ENCODE results near the gene DGKG. TPM values are rescaled to one million over a fixed set of nuclear protein-coding genes. Genes with fewer than 3 reads are reported as not detected.

DGKG gene
- total RNA-seq, 6 experiments from 2014 or later = 0.21 to 0.54 (median 0.38) TPM

DNA sequence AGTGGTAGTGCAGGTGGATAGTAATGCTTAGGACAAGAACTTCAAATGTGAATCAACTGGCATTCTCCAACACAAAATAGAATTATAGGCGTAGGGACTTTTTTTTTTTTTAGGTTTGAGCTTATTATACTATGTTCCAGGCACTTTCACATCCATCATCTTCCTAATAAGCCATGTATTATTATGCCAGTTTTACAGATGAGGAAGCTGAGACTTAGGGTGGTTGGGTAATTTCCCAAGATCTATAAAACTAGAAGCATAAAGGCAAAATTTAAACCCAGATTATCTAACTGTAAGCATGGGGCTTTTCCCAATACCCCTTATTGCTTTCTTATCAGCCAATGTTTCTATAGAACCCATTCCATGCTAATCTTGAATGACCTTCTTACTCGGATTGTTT, 178.0 kb downstream of the DGKG start:
- peaks cover 38% of the 10 kb centered on the region for H3K27me3 Mint-ChIP-seq (ENCODE audit: insufficient read depth)
- no peaks in the 10 kb centered on the region for H3K36me3 Mint-ChIP-seq (ENCODE audit: low read depth)
- H3K4me1 Mint-ChIP-seq (ENCODE audit: low read depth) = no peaks in the 10 kb centered on the region
- no peak overlapping the region for H3K4me3 Mint-ChIP-seq
- DNase-seq = no peak
- H3K9me3 Mint-ChIP-seq = no peaks in the 10 kb centered on the region
- TF ChIP-seq, protein P1, sequence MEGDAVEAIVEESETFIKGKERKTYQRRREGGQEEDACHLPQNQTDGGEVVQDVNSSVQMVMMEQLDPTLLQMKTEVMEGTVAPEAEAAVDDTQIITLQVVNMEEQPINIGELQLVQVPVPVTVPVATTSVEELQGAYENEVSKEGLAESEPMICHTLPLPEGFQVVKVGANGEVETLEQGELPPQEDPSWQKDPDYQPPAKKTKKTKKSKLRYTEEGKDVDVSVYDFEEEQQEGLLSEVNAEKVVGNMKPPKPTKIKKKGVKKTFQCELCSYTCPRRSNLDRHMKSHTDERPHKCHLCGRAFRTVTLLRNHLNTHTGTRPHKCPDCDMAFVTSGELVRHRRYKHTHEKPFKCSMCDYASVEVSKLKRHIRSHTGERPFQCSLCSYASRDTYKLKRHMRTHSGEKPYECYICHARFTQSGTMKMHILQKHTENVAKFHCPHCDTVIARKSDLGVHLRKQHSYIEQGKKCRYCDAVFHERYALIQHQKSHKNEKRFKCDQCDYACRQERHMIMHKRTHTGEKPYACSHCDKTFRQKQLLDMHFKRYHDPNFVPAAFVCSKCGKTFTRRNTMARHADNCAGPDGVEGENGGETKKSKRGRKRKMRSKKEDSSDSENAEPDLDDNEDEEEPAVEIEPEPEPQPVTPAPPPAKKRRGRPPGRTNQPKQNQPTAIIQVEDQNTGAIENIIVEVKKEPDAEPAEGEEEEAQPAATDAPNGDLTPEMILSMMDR (IDR thresholded peaks at IDR 0.05) = no peak
- H3K27ac Mint-ChIP-seq = no peak overlapping the region

GRCh38 chr3:186182850-186183249, 179.2 kb downstream of the DGKG start:
- Mint-ChIP-seq H3K4me1 (ENCODE audit: low read depth) (no peaks in the 10 kb centered on the region), H3K27ac (no peak overlapping the region), H3K9me3 (no peaks in the 10 kb centered on the region), H3K36me3 (ENCODE audit: low read depth) (no peaks in the 10 kb centered on the region), H3K4me3 (no peak overlapping the region), H3K27me3 (ENCODE audit: insufficient read depth) (peaks cover 37% of the 10 kb centered on the region)
- TF ChIP-seq, protein P1 (IDR thresholded peaks at IDR 0.05) = no peak
- DNase-seq = no peak

- Mint-ChIP-seq H3K9me3 (no peaks in the 10 kb centered on the region), H3K27ac (no peak overlapping the region), H3K27me3 (ENCODE audit: insufficient read depth) (peaks cover 29% of the 10 kb centered on the region), H3K4me1 (ENCODE audit: low read depth) (no peaks in the 10 kb centered on the region), H3K36me3 (ENCODE audit: low read depth) (no peaks in the 10 kb centered on the region), H3K4me3 (no peak overlapping the region)
- TF ChIP-seq, protein P1 (IDR thresholded peaks at IDR 0.05) = no peak
- DNase-seq = no peak
Observed at GRCh38 chr3:186181901-186182300, 180.1 kb downstream of the DGKG start.

DNA sequence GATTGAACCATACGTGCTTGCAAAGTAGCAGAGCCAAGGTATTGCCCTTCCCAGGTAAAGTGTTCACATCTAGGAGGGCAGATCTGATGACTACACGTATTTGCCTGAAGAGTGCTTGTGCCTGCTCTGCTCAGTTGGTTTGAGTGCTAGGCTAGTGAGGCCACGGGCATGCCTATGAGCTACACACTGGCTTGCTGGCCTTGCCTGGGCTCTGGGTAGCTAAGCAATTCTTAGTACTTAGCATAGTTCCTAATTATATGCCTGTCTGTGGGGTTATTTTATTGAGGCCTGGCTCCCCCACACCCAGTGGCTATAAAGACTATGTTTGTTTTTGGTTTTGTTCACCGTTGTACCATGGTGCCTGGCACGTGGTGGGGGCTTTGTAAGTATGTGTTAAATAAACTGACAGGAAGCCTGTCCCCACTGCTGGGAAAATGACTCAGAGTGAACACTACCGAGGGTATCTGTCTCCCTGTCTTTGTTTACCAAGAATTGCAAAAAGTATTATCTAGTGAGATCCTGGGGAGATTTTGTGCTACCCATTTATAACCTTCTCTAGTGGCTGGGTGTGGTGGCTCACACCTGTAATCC, 181.0 kb downstream of the DGKG start:
- Mint-ChIP-seq H3K4me3 (no peak overlapping the region), H3K9me3 (no peaks in the 10 kb centered on the region), H3K4me1 (ENCODE audit: low read depth) (no peaks in the 10 kb centered on the region), H3K36me3 (ENCODE audit: low read depth) (no peaks in the 10 kb centered on the region), H3K27ac (no peak overlapping the region), H3K27me3 (ENCODE audit: insufficient read depth) (peaks cover 30% of the 10 kb centered on the region)
- TF ChIP-seq, protein P1 (IDR thresholded peaks at IDR 0.05) = no peak
- DNase-seq = no peak

- Mint-ChIP-seq H3K4me1 (ENCODE audit: low read depth) (no peaks in the 10 kb centered on the region), H3K4me3 (no peak overlapping the region), H3K9me3 (no peaks in the 10 kb centered on the region)
Observed at GRCh38 chr3:186180151-186180550, 181.9 kb downstream of the DGKG start.

More at GRCh38 chr3:186180151-186180550, 181.9 kb downstream of the DGKG start:
- TF ChIP-seq, protein P1 (IDR thresholded peaks at IDR 0.05) = no peak
- DNase-seq = no peak
- Mint-ChIP-seq H3K27ac (no peak overlapping the region), H3K27me3 (ENCODE audit: insufficient read depth) (peaks cover 37% of the 10 kb centered on the region), H3K36me3 (ENCODE audit: low read depth) (no peaks in the 10 kb centered on the region)
